Peyer's patch (tissue), 4 donors: ENCODE measurements around the gene PARVA. TPM values are rescaled to one million over a fixed set of nuclear protein-coding genes. Genes with fewer than 3 reads are reported as not detected.
"Not testable (repeated sequence)": the region's sequence is repeated elsewhere in the genome, so short reads cannot be mapped to it uniquely, and the experiment has no call there.

ENCODE experiments used
- DNase-seq, 3 donors: peaks; one replicate each; pipeline ENCODE4 v3.0.0-alpha.2; 2017 to 2019
- H3K27ac ChIP-seq, 4 donors: fragments of 200-600 bp; sonication (generic); one replicate each; pipeline ENCODE4 v1.5.1; 2016 to 2019
- H3K27me3 ChIP-seq, 2 donors: fragments of 200-600 bp; sonication (generic); one replicate each; pipeline ENCODE4 v1.5.1; 2019
- H3K36me3 ChIP-seq, 3 donors: fragments of 200-600 bp; sonication (generic); one replicate each; pipeline ENCODE4 v1.5.1; 2016 to 2019
- H3K4me1 ChIP-seq, 4 donors: fragments of 200-600 bp; sonication (generic); one replicate each; pipeline ENCODE4 v1.5.1; 2016 to 2019
- H3K4me3 ChIP-seq, 4 donors: fragments of 200-600 bp; sonication (generic); 1 replicate in 3 of 4; 2 replicates in 1 of 4; pipeline ENCODE4 v1.5.1; 2016 to 2019; ENCODE audit warnings: mild to moderate bottlenecking in 1 of 4
- H3K9me3 ChIP-seq, 4 donors: fragments of 200-600 bp; sonication (generic); one replicate each; pipeline ENCODE4 v1.5.1; 2016 to 2019; ENCODE audit warnings: mild to moderate bottlenecking in 1 of 4
- CTCF ChIP-seq, 6 experiments: fragments of 450-650 bp in 4 of 6; fragments of 200-600 bp in 2 of 6; sonication (generic) in 1 of 6; IDR thresholded peaks; one replicate each; pipeline ENCODE4 v1.5.1; 2017 to 2019; ENCODE audit warnings: antibody characterized with exemption in 6 of 6, mild to moderate bottlenecking in 3 of 6, moderate library complexity in 1 of 6
- POLR2A ChIP-seq, 2 donors: fragments of 450-650 bp; IDR thresholded peaks; one replicate each; pipeline ENCODE4 v1.5.1; 2017; ENCODE audit warnings: antibody characterized with exemption in 2 of 2, mild to moderate bottlenecking in 2 of 2, moderate library complexity in 2 of 2
- total RNA-seq, 4 donors: library from RNA; depleted of rRNA; stranded (reverse); fragments of >200 nt; gene quantifications; one replicate each; pipeline ENCODE4 v1.1.0, GENCODE V29; 2016

Gene PARVA
- total RNA-seq, 4 donors from 2014 or later: 13.7 to 35.5 (median 26.2) TPM

GRCh38 chr11:12520054-12520453 lies 142.7 kb downstream of the PARVA start:
- TF ChIP-seq POLR2A (IDR thresholded peaks at IDR 0.05) (no peak), CTCF (IDR thresholded peaks at IDR 0.05) (no peak)
- Histone ChIP-seq H3K9me3 (no peaks in the 10 kb centered on the region), H3K36me3 (peaks cover 0 to 11% (median 0%) of the 10 kb centered on the region in 3 donors), H3K27ac (no peak overlapping the region), H3K27me3 (no peaks in the 10 kb centered on the region), H3K4me1 (peaks cover 0 to 4% (median 0%) of the 10 kb centered on the region in 4 donors), H3K4me3 (no peak overlapping the region)
- no peak for DNase-seq

- not testable (repeated sequence) for H3K27ac ChIP-seq, H3K9me3 ChIP-seq, H3K4me3 ChIP-seq, H3K4me1 ChIP-seq, DNase-seq, H3K27me3 ChIP-seq
- H3K36me3 ChIP-seq: peaks cover 0 to 11% (median 0%) of the 10 kb centered on the region in 3 donors
Observed at GRCh38 chr11:12520576-12520975, 143.2 kb downstream of the PARVA start.

GRCh38 chr11:12523180-12523924 lies 146.0 kb downstream of the PARVA start:
- H3K4me1 ChIP-seq: peaks cover 0 to 6% (median 0%) of the 10 kb centered on the region in 4 donors

DNA sequence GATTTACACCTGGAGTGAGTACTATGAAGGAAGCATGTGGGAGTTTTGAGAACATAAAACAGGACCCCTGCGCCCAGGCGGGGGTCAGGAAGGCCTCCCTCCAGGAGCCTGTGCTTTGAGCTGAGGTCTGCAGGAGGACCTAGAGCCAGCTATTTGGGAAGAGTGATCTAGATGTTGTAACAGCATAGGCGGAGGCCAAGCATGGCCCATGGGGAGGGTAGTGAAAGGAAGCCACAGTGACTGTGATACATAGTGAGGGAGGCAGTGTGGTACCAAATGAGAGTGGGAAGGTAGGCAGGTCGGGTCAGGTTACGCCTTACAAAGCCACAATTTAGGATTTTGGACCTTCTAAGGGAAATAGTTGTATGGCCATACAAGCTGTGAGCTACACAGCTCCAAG lies 147.5 kb downstream of the PARVA start:
- Histone ChIP-seq H3K4me3 (no peak overlapping the region), H3K36me3 (peaks cover 0 to 16% (median 0%) of the 10 kb centered on the region in 3 donors), H3K27ac (no peak overlapping the region), H3K9me3 (no peaks in the 10 kb centered on the region), H3K27me3 (no peaks in the 10 kb centered on the region), H3K4me1 (peaks cover 0 to 6% (median 0%) of the 10 kb centered on the region in 4 donors)
- no peak for TF ChIP-seq POLR2A (IDR thresholded peaks at IDR 0.05)
- TF ChIP-seq CTCF (IDR thresholded peaks at IDR 0.05): no peak
- DNase-seq: no peak

More at GRCh38 chr11:12523180-12523924, 146.0 kb downstream of the PARVA start:
- H3K4me3 ChIP-seq: no peak overlapping the region
- H3K27ac ChIP-seq: no peak overlapping the region
- DNase-seq: no peak
- no peaks in the 10 kb centered on the region for H3K27me3 ChIP-seq
- H3K9me3 ChIP-seq: no peaks in the 10 kb centered on the region
- no peak for TF ChIP-seq POLR2A (IDR thresholded peaks at IDR 0.05)
- no peak for TF ChIP-seq CTCF (IDR thresholded peaks at IDR 0.05)
- peaks cover 0 to 9% (median 0%) of the 10 kb centered on the region in 3 donors for H3K36me3 ChIP-seq

DNA sequence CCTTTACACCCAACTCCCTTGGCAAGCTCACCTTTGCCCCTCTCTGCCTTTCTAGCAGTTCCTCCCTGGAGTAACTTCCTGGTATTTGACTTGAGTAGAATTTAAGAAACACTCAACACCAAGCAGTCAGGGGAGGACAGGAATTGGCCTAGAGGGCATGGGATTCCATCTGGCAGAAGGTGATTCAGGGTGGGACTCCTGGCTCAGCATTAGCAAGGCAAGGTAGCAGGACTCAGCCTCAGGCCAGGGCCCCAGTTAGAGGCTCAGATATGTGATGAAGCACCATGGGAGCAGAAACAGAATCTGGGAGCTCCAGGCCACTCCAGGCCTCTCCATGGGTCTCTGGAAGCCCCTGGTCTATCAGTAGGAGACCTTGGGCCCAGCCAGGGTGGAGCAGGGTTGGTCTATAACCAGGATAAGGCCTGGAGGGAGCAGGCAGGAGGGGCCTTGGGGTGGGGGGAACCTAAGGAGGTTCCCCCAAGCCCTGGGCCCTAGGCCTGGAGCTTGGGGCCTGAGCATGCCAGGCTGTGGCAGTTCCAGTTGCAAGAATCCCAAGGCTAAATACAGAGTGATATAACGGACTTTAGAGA lies 148.2 kb downstream of the PARVA start:
- TF ChIP-seq CTCF (IDR thresholded peaks at IDR 0.05) (no peak), POLR2A (IDR thresholded peaks at IDR 0.05) (no peak)

DNA sequence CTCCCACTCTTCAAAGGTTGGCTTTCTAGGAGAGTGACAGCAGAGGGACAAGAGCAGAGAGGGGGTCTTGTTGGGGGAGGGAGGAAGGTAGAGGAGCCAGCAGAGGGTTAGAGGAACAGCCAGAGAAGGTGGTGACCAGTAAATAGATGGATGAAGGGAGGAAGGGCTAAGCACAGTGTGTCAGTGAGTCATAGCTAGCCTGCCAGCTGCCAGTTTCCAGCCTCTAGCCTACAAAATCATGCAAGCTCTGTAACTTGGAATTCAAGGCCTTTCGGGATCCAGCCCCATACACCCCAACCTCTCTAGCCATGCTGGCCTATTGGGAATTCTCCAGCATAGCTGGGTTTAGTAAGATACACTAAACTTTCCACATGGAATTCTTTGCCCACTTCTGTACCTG lies 149.4 kb downstream of the PARVA start:
- Histone ChIP-seq H3K4me1 (peaks cover 0 to 6% (median 0%) of the 10 kb centered on the region in 4 donors), H3K4me3 (no peak overlapping the region), H3K9me3 (no peaks in the 10 kb centered on the region), H3K36me3 (peaks cover 0 to 20% (median 0%) of the 10 kb centered on the region in 3 donors), H3K27ac (no peak overlapping the region), H3K27me3 (no peaks in the 10 kb centered on the region)
- TF ChIP-seq POLR2A (IDR thresholded peaks at IDR 0.05) (no peak), CTCF (IDR thresholded peaks at IDR 0.05) (no peak)
- no peak for DNase-seq

More for the DNA sequence above, 148.2 kb downstream of the PARVA start:
- DNase-seq: no peak
- H3K9me3 ChIP-seq: no peaks in the 10 kb centered on the region
- H3K4me3 ChIP-seq: no peak overlapping the region
- no peak overlapping the region for H3K27ac ChIP-seq
- peaks cover 0 to 16% (median 0%) of the 10 kb centered on the region in 3 donors for H3K36me3 ChIP-seq
- H3K27me3 ChIP-seq: no peaks in the 10 kb centered on the region
- peaks cover 0 to 6% (median 0%) of the 10 kb centered on the region in 4 donors for H3K4me1 ChIP-seq
